PFSK-1 (cell line): ENCODE measurements around the gene MACROH2A1.

Source experiments
- POLR2AphosphoS5 ChIP-seq: IDR thresholded peaks from 2 replicates; pipeline ENCODE4 v1.6.1; 2012; ENCODE audit warnings: low read depth, mild to moderate bottlenecking, control low read depth, low read length, moderate library complexity
- SIN3A ChIP-seq: IDR thresholded peaks from 2 replicates; pipeline ENCODE4 v1.6.1; 2012; ENCODE audit warnings: mild to moderate bottlenecking, low read length, moderate library complexity, borderline replicate concordance; ENCODE audit not compliant: insufficient read depth
- TAF1 ChIP-seq: IDR thresholded peaks from 2 replicates; pipeline ENCODE4 v1.6.1; 2012; ENCODE audit warnings: low read length, control low read depth, borderline replicate concordance; ENCODE audit not compliant: insufficient read depth
- TF ChIP-seq, protein P1 (sequence below), 2 experiments: IDR thresholded peaks; 2 replicates each; pipeline versions ENCODE4 v1.6.1 to v1.8.0; 2011 to 2012; ENCODE audit warnings: low read depth in 2 of 2, low read length in 2 of 2, control low read depth in 1 of 2, inconsistent platforms in 1 of 2, mild to moderate bottlenecking in 1 of 2, moderate library complexity in 1 of 2; ENCODE audit not compliant: insufficient read depth in 1 of 2

DNA sequence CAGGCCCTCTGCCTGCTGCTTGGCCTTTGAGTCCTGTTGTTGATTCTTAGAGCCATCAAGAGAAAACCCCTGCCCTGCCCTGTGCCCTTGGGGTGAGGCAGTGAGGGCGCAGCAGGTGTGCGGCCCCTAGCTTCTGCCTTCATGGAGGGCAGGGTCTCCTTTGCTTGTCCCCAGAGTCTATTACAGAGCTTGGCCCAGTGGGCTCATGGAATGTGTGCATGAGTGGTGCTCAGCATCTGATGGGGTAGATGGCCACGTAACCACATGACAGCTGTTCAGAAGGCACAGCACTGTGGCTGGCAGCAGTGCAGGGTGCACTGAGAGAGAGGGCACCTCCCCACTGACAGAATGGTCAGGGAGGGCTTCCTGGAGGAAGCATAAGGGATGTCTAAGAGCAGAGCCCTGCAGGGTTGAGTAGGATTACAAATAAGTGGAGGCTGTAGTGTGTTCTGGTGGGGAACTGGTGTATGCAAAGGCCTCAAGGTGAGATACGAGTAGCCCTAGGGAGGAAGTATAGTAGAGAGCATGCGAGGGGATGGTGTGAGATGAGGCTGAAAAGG, 70.8 kb downstream of the MACROH2A1 start:
- TF ChIP-seq TAF1 (no peak), SIN3A (no peak), POLR2AphosphoS5 (no peak)
- TF ChIP-seq, protein P1, sequence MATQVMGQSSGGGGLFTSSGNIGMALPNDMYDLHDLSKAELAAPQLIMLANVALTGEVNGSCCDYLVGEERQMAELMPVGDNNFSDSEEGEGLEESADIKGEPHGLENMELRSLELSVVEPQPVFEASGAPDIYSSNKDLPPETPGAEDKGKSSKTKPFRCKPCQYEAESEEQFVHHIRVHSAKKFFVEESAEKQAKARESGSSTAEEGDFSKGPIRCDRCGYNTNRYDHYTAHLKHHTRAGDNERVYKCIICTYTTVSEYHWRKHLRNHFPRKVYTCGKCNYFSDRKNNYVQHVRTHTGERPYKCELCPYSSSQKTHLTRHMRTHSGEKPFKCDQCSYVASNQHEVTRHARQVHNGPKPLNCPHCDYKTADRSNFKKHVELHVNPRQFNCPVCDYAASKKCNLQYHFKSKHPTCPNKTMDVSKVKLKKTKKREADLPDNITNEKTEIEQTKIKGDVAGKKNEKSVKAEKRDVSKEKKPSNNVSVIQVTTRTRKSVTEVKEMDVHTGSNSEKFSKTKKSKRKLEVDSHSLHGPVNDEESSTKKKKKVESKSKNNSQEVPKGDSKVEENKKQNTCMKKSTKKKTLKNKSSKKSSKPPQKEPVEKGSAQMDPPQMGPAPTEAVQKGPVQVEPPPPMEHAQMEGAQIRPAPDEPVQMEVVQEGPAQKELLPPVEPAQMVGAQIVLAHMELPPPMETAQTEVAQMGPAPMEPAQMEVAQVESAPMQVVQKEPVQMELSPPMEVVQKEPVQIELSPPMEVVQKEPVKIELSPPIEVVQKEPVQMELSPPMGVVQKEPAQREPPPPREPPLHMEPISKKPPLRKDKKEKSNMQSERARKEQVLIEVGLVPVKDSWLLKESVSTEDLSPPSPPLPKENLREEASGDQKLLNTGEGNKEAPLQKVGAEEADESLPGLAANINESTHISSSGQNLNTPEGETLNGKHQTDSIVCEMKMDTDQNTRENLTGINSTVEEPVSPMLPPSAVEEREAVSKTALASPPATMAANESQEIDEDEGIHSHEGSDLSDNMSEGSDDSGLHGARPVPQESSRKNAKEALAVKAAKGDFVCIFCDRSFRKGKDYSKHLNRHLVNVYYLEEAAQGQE (IDR thresholded peaks at IDR 0.05; ENCODE audit: insufficient read depth in 1 of 2, low read depth in 2 of 2, low read length in 2 of 2) = no peak
